Liver (tissue), 9 donors: ENCODE results near the gene KIF23. TPM values are rescaled to one million over a fixed set of nuclear protein-coding genes. Genes with fewer than 3 reads are reported as not detected.

ENCODE experiments used
- DNase-seq: peaks from one replicate; pipeline ENCODE4 v3.0.0-alpha.2; 2017; ENCODE audit warnings: low spot score
- H3K27ac ChIP-seq, 2 donors: one replicate each; pipeline ENCODE4 v1.7.0; 2013; ENCODE audit warnings: inconsistent platforms in 2 of 2, low read length in 2 of 2, control low read depth in 1 of 2, low read depth in 1 of 2, mild to moderate bottlenecking in 1 of 2
- H3K27me3 ChIP-seq, 4 donors: one replicate each; pipeline versions ENCODE4 v1.6.1 to v1.7.0; 2013; ENCODE audit warnings: low read length in 3 of 4, inconsistent platforms in 1 of 4, mild to moderate bottlenecking in 1 of 4, moderate library complexity in 1 of 4; ENCODE audit not compliant: control insufficient read depth in 4 of 4, insufficient read depth in 4 of 4
- H3K36me3 ChIP-seq, 4 donors: one replicate each; pipeline versions ENCODE4 v1.6.1 to v1.7.0; 2013; ENCODE audit warnings: low read length in 3 of 4, mild to moderate bottlenecking in 3 of 4, low read depth in 1 of 4, moderate library complexity in 1 of 4; ENCODE audit not compliant: control insufficient read depth in 4 of 4, insufficient read depth in 3 of 4
- H3K4me1 ChIP-seq, 4 donors: one replicate each; pipeline versions ENCODE4 v1.6.1 to v1.7.0; 2013; ENCODE audit warnings: low read length in 3 of 4, mild to moderate bottlenecking in 3 of 4, moderate library complexity in 1 of 4; ENCODE audit not compliant: control insufficient read depth in 4 of 4, insufficient read depth in 4 of 4
- H3K4me3 ChIP-seq, 3 donors: one replicate each; pipeline versions ENCODE4 v1.6.1 to v1.7.0; 2013; ENCODE audit warnings: low read length in 3 of 3, control low read depth in 1 of 3, low read depth in 1 of 3, mild to moderate bottlenecking in 1 of 3
- H3K9ac ChIP-seq, 2 donors: one replicate each; pipeline ENCODE4 v1.7.0; 2013; ENCODE audit warnings: low read length in 2 of 2, mild to moderate bottlenecking in 2 of 2, moderate library complexity in 2 of 2, control low read depth in 1 of 2, low read depth in 1 of 2
- H3K9me3 ChIP-seq, 4 donors: one replicate each; pipeline versions ENCODE4 v1.6.1 to v1.7.0; 2013; ENCODE audit warnings: low read length in 3 of 4; ENCODE audit not compliant: control insufficient read depth in 4 of 4
- EGR1 ChIP-seq, 2 donors: IDR thresholded peaks; 2 replicates each; pipeline ENCODE4 v1.6.1; 2016 to 2018; ENCODE audit warnings: antibody characterized with exemption in 2 of 2, low read depth in 2 of 2
- FOXA1 ChIP-seq: IDR thresholded peaks from 2 replicates; pipeline ENCODE4 v1.6.1; 2016; ENCODE audit warnings: antibody characterized with exemption
- FOXA2 ChIP-seq: IDR thresholded peaks from 2 replicates; pipeline ENCODE4 v1.6.1; 2016; ENCODE audit warnings: antibody characterized with exemption
- GABPA ChIP-seq, 2 donors: IDR thresholded peaks in 1 of 2; conservative IDR thresholded peaks in 1 of 2; 2 replicates each; pipeline ENCODE4 v1.6.1; 2016; ENCODE audit warnings: antibody characterized with exemption in 2 of 2, mild to moderate bottlenecking in 1 of 2, moderate library complexity in 1 of 2
- HNF4A ChIP-seq, 2 donors: conservative IDR thresholded peaks; 2 replicates each; pipeline ENCODE4 v1.6.1; 2016; ENCODE audit warnings: antibody characterized with exemption in 2 of 2, mild to moderate bottlenecking in 2 of 2
- HNF4G ChIP-seq: IDR thresholded peaks from 2 replicates; pipeline ENCODE4 v1.6.1; 2016; ENCODE audit warnings: antibody characterized with exemption
- JUND ChIP-seq, 2 donors: IDR thresholded peaks; 2 replicates each; pipeline ENCODE4 v1.6.1; 2016; ENCODE audit warnings: antibody characterized with exemption in 2 of 2
- NR2F2 ChIP-seq: IDR thresholded peaks from 2 replicates; pipeline ENCODE4 v1.6.1; 2016; ENCODE audit warnings: antibody characterized with exemption
- RAD21 ChIP-seq, 2 donors: IDR thresholded peaks; 2 replicates each; pipeline ENCODE4 v1.6.1; 2016; ENCODE audit warnings: antibody characterized with exemption in 2 of 2, mild to moderate bottlenecking in 2 of 2
- RXRA ChIP-seq, 2 donors: IDR thresholded peaks; 2 replicates each; pipeline ENCODE4 v1.6.1; 2017 to 2018; ENCODE audit warnings: antibody characterized with exemption in 2 of 2, mild to moderate bottlenecking in 1 of 2
- SP1 ChIP-seq: IDR thresholded peaks from 2 replicates; pipeline ENCODE4 v1.6.1; 2018; ENCODE audit warnings: antibody characterized with exemption, mild to moderate bottlenecking
- TAF1 ChIP-seq: conservative IDR thresholded peaks from 2 replicates; pipeline ENCODE4 v1.6.1; 2016; ENCODE audit warnings: antibody characterized with exemption, mild to moderate bottlenecking
- YY1 ChIP-seq: IDR thresholded peaks from 2 replicates; pipeline ENCODE4 v1.6.1; 2016; ENCODE audit warnings: antibody characterized with exemption, mild to moderate bottlenecking
- WGBS: extraction: QIAGEN DNeasy Blood & Tissue Kit; methylation state at CpG from one replicate; pipeline ENCODE4 v1.1.7; 2013; 5-methylcytosine and 5-hydroxymethylcytosine counted together
- polyA plus RNA-seq, 2 donors: library from polyadenylated mRNA; stranded (reverse) in 1 of 2; unstranded in 1 of 2; fragments of 200-250 nt in 1 of 2; fragments of >200 nt in 1 of 2; fragmentation: Nextera tagmentation in 1 of 2; extraction: Ambion mirVana in 1 of 2; gene quantifications; one replicate each; pipeline versions ENCODE4 v1.2.1 to v1.2.3, GENCODE V29; 2013 to 2015
- total RNA-seq, 2 donors: library from RNA; depleted of rRNA; stranded (reverse); fragments of >200 nt; gene quantifications; one replicate each; pipeline ENCODE4 v1.2.3, GENCODE V29; 2014
- TF ChIP-seq, protein P1 (sequence below): IDR thresholded peaks from 2 replicates; pipeline ENCODE4 v1.6.1; 2016; ENCODE audit warnings: antibody characterized with exemption
- TF ChIP-seq, protein P2 (sequence below): IDR thresholded peaks from 2 replicates; pipeline ENCODE4 v1.6.1; 2016; ENCODE audit warnings: antibody characterized with exemption
- TF ChIP-seq, protein P3 (sequence below): fragments of 150-350 bp; IDR thresholded peaks from 2 replicates; pipeline ENCODE4 v1.5.1; 2017; ENCODE audit warnings: improper control_type of control experiment, low read depth, low read length; ENCODE audit not compliant: missing input control
- TF ChIP-seq, protein P4 (sequence below): IDR thresholded peaks from 2 replicates; pipeline ENCODE4 v1.6.1; 2016; ENCODE audit warnings: antibody characterized with exemption, mild to moderate bottlenecking
- donor health status: healthy.
- donor health status: healthy.
- donor health status: healthy.
- donor health status: healthy.
- donor health status: healthy.

The KIF23 gene
- total RNA-seq, result 10 to 100 TPM in 1 of 2 donors, under 1 TPM in 1; 0.25 to 32.8 TPM
- 1 to 10 TPM in 1 of 2 donors, under 1 TPM in 1; 0.88 to 1.2 TPM for polyA plus RNA-seq

DNA sequence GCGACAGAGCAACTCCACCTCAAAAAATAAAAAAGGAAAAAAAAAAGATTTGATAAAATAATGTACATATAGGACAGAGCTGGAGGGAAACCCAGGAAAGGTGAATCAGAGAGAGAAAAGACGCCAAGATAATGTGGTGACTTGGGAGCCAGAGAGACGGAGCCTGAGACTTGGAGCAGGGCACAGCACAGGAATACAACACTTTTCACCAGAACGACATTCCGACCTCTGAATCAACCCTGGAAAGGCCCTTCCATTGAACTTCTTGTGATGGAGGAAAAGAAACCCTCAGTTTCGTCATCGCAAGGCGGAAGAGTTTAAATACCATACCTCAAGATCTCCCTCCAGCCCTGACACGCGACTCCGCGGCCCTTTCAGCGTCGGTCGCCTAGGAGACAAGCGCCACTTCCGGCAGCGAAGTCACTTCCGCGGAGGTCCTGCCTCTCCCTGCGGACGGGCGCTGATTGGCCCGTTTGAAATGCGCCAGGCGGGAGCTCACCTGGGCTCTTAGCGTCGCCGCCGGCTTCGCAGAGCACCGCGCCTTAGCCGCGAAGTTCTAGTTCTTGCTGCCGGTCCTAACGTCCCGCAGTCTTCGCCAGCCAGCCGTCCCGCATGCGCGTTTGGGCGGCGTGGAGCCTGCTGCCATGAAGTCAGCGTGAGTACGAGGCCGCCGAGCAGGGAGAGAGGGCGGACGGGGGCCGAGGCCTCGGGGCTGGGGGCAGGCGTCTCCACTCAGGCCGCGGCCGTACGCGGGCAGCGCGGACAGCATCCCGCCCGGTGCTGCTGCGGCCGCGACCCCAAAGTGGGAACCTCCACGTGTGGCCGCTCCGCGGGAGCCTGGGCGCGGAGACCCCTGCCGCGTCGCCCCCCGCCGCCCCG, at the start of gene KIF23:
Gene KIF23, plus strand, starts transcription at position 528 of the 879 bp plus-strand sequence. Its CDS starts 117 bp downstream, at position 645.
- Histone ChIP-seq H3K9me3 (no peaks in the 10 kb centered on the region), H3K4me3 (peak within 1 kb of the TSS; percentile 45 to 66 (median 64)), H3K27ac (no peak within 1 kb of the TSS), H3K9ac (no peak within 1 kb of the TSS), H3K36me3 (no peaks in the 10 kb centered on the region), H3K27me3 (peaks cover 0 to 4% (median 0%) of the 10 kb centered on the region in 4 donors), H3K4me1 (peaks cover 2 to 11% (median 6%) of the 10 kb centered on the region in 4 donors)
- DNase-seq, result peak; percentile 94
- TF ChIP-seq GABPA (IDR thresholded peaks at IDR 0.05 in 1 of 2, conservative IDR thresholded peaks at IDR 0.05 in 1 of 2), result peak; percentile 81 to 94
- TF ChIP-seq, protein P1, sequence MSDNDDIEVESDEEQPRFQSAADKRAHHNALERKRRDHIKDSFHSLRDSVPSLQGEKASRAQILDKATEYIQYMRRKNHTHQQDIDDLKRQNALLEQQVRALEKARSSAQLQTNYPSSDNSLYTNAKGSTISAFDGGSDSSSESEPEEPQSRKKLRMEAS, result peak; percentile 53
- TF ChIP-seq, protein P2, sequence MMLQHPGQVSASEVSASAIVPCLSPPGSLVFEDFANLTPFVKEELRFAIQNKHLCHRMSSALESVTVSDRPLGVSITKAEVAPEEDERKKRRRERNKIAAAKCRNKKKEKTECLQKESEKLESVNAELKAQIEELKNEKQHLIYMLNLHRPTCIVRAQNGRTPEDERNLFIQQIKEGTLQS, result no peak
- WGBS, result 2% methylated on average over 78 of the region's 78 CpGs

DNA sequence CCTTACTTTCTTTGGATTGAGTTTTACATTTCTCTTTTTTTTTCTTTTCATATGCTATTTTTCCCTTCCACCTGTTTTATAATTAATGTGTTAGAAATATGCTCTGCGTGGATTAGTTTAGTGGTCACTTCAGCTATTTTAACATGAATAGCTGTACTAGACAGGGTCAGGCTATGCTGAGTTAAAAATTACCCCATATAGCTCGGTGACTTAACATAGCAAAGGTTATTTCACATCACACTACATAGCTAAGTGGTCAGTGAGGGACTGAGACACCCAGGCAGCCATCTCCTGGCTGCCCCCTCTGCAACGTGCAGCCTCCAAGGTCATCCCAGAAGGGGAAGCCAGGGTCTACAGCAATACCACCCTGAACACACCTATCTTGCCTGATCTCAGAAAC, 46.9 kb upstream of the KIF23 start:
- no peak overlapping the region for H3K27ac ChIP-seq
- TF ChIP-seq, protein P3, sequence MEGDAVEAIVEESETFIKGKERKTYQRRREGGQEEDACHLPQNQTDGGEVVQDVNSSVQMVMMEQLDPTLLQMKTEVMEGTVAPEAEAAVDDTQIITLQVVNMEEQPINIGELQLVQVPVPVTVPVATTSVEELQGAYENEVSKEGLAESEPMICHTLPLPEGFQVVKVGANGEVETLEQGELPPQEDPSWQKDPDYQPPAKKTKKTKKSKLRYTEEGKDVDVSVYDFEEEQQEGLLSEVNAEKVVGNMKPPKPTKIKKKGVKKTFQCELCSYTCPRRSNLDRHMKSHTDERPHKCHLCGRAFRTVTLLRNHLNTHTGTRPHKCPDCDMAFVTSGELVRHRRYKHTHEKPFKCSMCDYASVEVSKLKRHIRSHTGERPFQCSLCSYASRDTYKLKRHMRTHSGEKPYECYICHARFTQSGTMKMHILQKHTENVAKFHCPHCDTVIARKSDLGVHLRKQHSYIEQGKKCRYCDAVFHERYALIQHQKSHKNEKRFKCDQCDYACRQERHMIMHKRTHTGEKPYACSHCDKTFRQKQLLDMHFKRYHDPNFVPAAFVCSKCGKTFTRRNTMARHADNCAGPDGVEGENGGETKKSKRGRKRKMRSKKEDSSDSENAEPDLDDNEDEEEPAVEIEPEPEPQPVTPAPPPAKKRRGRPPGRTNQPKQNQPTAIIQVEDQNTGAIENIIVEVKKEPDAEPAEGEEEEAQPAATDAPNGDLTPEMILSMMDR, result no peak
- TF ChIP-seq GABPA (IDR thresholded peaks at IDR 0.05 in 1 of 2, conservative IDR thresholded peaks at IDR 0.05 in 1 of 2), result no peak
- no peak for TF ChIP-seq EGR1 (IDR thresholded peaks at IDR 0.05; ENCODE audit: low read depth in 2 of 2)
- no peak for TF ChIP-seq HNF4G
- no peak for TF ChIP-seq FOXA2
- no peak for TF ChIP-seq RAD21 (IDR thresholded peaks at IDR 0.05)
- WGBS, result 36% methylated on average over 3 of the region's 3 CpGs

DNA sequence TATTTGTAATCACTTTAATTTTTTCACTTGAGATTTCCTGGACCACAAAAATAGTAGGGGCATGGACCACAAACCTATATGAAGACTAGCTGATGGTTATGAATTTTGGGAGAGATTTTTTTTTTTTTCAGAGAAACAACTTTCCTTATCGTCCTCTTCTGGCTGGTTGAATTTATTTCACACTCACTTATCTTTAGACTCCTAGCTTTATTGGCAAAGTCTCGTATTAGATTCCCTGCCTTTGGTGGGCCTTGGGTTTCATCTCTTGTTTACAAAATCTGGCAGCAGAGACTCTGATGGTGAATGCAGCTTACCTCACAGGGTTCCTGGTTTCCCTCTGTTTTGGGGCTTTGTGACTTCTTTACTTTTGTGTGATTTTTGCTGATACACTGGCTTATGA, 44.5 kb upstream of the KIF23 start:
- 86% methylated on average over 2 of the region's 2 CpGs for WGBS
- no peaks in the 10 kb centered on the region for H3K9me3 ChIP-seq
- DNase-seq, result no peak
- H3K9ac ChIP-seq, result no peak overlapping the region
- H3K27me3 ChIP-seq, result no peaks in the 10 kb centered on the region
- no peaks in the 10 kb centered on the region for H3K36me3 ChIP-seq
- H3K4me3 ChIP-seq, result no peak overlapping the region
- H3K4me1 ChIP-seq, result no peaks in the 10 kb centered on the region
- H3K27ac ChIP-seq, result no peak overlapping the region
- TF ChIP-seq, protein P4, sequence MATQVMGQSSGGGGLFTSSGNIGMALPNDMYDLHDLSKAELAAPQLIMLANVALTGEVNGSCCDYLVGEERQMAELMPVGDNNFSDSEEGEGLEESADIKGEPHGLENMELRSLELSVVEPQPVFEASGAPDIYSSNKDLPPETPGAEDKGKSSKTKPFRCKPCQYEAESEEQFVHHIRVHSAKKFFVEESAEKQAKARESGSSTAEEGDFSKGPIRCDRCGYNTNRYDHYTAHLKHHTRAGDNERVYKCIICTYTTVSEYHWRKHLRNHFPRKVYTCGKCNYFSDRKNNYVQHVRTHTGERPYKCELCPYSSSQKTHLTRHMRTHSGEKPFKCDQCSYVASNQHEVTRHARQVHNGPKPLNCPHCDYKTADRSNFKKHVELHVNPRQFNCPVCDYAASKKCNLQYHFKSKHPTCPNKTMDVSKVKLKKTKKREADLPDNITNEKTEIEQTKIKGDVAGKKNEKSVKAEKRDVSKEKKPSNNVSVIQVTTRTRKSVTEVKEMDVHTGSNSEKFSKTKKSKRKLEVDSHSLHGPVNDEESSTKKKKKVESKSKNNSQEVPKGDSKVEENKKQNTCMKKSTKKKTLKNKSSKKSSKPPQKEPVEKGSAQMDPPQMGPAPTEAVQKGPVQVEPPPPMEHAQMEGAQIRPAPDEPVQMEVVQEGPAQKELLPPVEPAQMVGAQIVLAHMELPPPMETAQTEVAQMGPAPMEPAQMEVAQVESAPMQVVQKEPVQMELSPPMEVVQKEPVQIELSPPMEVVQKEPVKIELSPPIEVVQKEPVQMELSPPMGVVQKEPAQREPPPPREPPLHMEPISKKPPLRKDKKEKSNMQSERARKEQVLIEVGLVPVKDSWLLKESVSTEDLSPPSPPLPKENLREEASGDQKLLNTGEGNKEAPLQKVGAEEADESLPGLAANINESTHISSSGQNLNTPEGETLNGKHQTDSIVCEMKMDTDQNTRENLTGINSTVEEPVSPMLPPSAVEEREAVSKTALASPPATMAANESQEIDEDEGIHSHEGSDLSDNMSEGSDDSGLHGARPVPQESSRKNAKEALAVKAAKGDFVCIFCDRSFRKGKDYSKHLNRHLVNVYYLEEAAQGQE, result no peak
- TF ChIP-seq RAD21 (IDR thresholded peaks at IDR 0.05), result no peak
- no peak for TF ChIP-seq TAF1
- TF ChIP-seq YY1, result no peak
- TF ChIP-seq, protein P3, result no peak
- TF ChIP-seq HNF4G, result no peak
- no peak for TF ChIP-seq JUND (IDR thresholded peaks at IDR 0.05)
- TF ChIP-seq, protein P1, result no peak
- no peak for TF ChIP-seq FOXA1
- TF ChIP-seq NR2F2, result no peak
- TF ChIP-seq HNF4A (conservative IDR thresholded peaks at IDR 0.05), result no peak
- TF ChIP-seq, protein P2, result no peak
- no peak for TF ChIP-seq SP1
- TF ChIP-seq RXRA (IDR thresholded peaks at IDR 0.05), result no peak
- no peak for TF ChIP-seq GABPA (IDR thresholded peaks at IDR 0.05 in 1 of 2, conservative IDR thresholded peaks at IDR 0.05 in 1 of 2)
- no peak for TF ChIP-seq FOXA2

More for the DNA sequence above, 46.9 kb upstream of the KIF23 start:
- Histone ChIP-seq H3K27me3 (no peaks in the 10 kb centered on the region), H3K4me1 (no peaks in the 10 kb centered on the region), H3K9ac (no peak overlapping the region), H3K36me3 (no peaks in the 10 kb centered on the region), H3K9me3 (no peaks in the 10 kb centered on the region), H3K4me3 (no peak overlapping the region)
- DNase-seq, result no peak
